CD4-positive, alpha-beta T cell treated with Interferon gamma for 1 hour (primary cell): ENCODE measurements around the gene ELMOD3.
"Not testable (repeated sequence)": the region's sequence is repeated elsewhere in the genome, so short reads cannot be mapped to it uniquely, and the experiment has no call there.

Experiments used
- DNase-seq: peaks from one replicate; pipeline ENCODE4 v3.0.0-alpha.2; 2020

The ELMOD3 gene

GRCh38 chr2:85405201-85406059, 50.9 kb downstream of the ELMOD3 start:
- peak; percentile 70 for DNase-seq

- peak; percentile 68 for DNase-seq
Measured at GRCh38 chr2:85409845-85410583, 55.4 kb downstream of the ELMOD3 start, which contains the start of gene CAPG. TSS of gene CAPG (minus strand) at chr2:85410366. CDS start at chr2:85402145, 8,221 bp downstream.

GRCh38 chr2:85410584-85411404, 56.2 kb downstream of the ELMOD3 start:
- DNase-seq: no peak

- no peak for DNase-seq
Measured at GRCh38 chr2:85411405-85411748, 56.8 kb downstream of the ELMOD3 start.

GRCh38 chr2:85413592-85414420, 59.2 kb downstream of the ELMOD3 start:
- peak; percentile 38 for DNase-seq

GRCh38 chr2:85414421-85414759, 59.8 kb downstream of the ELMOD3 start:
- DNase-seq: not testable (repeated sequence)

- DNase-seq: no peak
Measured at GRCh38 chr2:85414761-85415553, 60.4 kb downstream of the ELMOD3 start.

GRCh38 chr2:85415980-85416650, 61.5 kb downstream of the ELMOD3 start:
- no peak for DNase-seq

- DNase-seq: peak; percentile 79
Measured at GRCh38 chr2:85418132-85419008, 63.8 kb downstream of the ELMOD3 start, which contains the start of gene SH2D6. TSS of gene SH2D6 (plus strand) at chr2:85418714. CDS start at chr2:85429466, 10,752 bp downstream.

GRCh38 chr2:85419009-85419675, 64.6 kb downstream of the ELMOD3 start:
- DNase-seq: no peak

- DNase-seq: peak; percentile 84
Measured at GRCh38 chr2:85420536-85421259, 66.1 kb downstream of the ELMOD3 start.

- DNase-seq: no peak
Measured at GRCh38 chr2:85421260-85422071, 66.9 kb downstream of the ELMOD3 start.

GRCh38 chr2:85422072-85422457, 67.5 kb downstream of the ELMOD3 start:
- DNase-seq: no peak

GRCh38 chr2:85423525-85423924, 69.0 kb downstream of the ELMOD3 start:
- no peak for DNase-seq

- DNase-seq: no peak
Measured at GRCh38 chr2:85425588-85425987, 71.0 kb downstream of the ELMOD3 start.

- DNase-seq: no peak
Measured at GRCh38 chr2:85427300-85427835, 72.8 kb downstream of the ELMOD3 start.

GRCh38 chr2:85428343-85428881, 73.8 kb downstream of the ELMOD3 start:
- no peak for DNase-seq
